Cardiac muscle cell (in vitro differentiated cells and primary cell): ENCODE data around the gene PPIL6. TPM values are rescaled to one million over a fixed set of nuclear protein-coding genes. Genes with fewer than 3 reads are reported as not detected.

Source experiments
- DNase-seq, 2 donors: peaks; one replicate each; pipeline versions ENCODE4 v3.0.0 to v3.0.0-alpha.2; 2010 to 2017; ENCODE audit warnings: low read depth in 1 of 2, low spot score in 1 of 2
- H3K27ac ChIP-seq: fragments of 200-600 bp; sonication (generic); 2 replicates; pipeline ENCODE4 v1.5.1; 2016
- H3K27me3 ChIP-seq: fragments of 200-600 bp; sonication (generic); 2 replicates; pipeline ENCODE4 v1.6.0; 2016; ENCODE audit warnings: control low read depth
- H3K36me3 ChIP-seq: fragments of 200-600 bp; sonication (generic); 2 replicates; pipeline ENCODE4 v1.5.1; 2016; ENCODE audit warnings: control low read depth
- H3K4me1 ChIP-seq: fragments of 200-600 bp; sonication (generic); 2 replicates; pipeline ENCODE4 v1.8.1; 2017; ENCODE audit warnings: low read depth, mild to moderate bottlenecking, mixed run types
- H3K4me3 ChIP-seq: fragments of 200-600 bp; sonication (generic); 2 replicates; pipeline ENCODE4 v1.5.1; 2016; ENCODE audit warnings: mild to moderate bottlenecking
- H3K9me3 ChIP-seq: fragments of 200-600 bp; sonication (generic); 2 replicates; pipeline ENCODE4 v1.5.1; 2017; ENCODE audit warnings: low read depth, mild to moderate bottlenecking, control low read depth
- CTCF ChIP-seq: IDR thresholded peaks from 2 replicates; pipeline ENCODE4 v1.5.1; 2012; ENCODE audit warnings: low read depth, mild to moderate bottlenecking, low read length
- polyA plus RNA-seq: library from polyadenylated mRNA; unstranded; fragments of >200 nt; fragmentation: Nextera tagmentation; extraction: Ambion mirVana; gene quantifications from 2 replicates; pipeline ENCODE4 v1.2.1, GENCODE V29; 2016
- total RNA-seq: library from RNA; depleted of rRNA; stranded (reverse); fragments of >200 nt; gene quantifications from 2 replicates; pipeline ENCODE4 v1.2.3, GENCODE V29; 2016

The PPIL6 gene
- total and polyA plus RNA-seq, 2 experiments from 2014 or later, result 7.3 to 8.7 TPM

- Histone ChIP-seq H3K27ac (no peak overlapping the region), H3K36me3 (peaks cover 17% of the 10 kb centered on the region), H3K9me3 (no peaks in the 10 kb centered on the region), H3K4me3 (no peak overlapping the region), H3K27me3 (no peaks in the 10 kb centered on the region), H3K4me1 (no peaks in the 10 kb centered on the region)
- DNase-seq, result no peak
- no peak for TF ChIP-seq CTCF
Observed at GRCh38 chr6:109472132-109472995, 31.9 kb upstream of the PPIL6 start.

- Histone ChIP-seq H3K4me1 (no peaks in the 10 kb centered on the region), H3K27ac (no peak overlapping the region), H3K9me3 (no peaks in the 10 kb centered on the region), H3K36me3 (peaks cover 23% of the 10 kb centered on the region), H3K27me3 (no peaks in the 10 kb centered on the region), H3K4me3 (no peak overlapping the region)
- no peak for DNase-seq
- no peak for TF ChIP-seq CTCF
Observed at GRCh38 chr6:109471105-109471810, 30.8 kb upstream of the PPIL6 start.

GRCh38 chr6:109469591-109470189 lies 29.3 kb upstream of the PPIL6 start:
- DNase-seq, result no peak
- H3K27ac ChIP-seq, result no peak overlapping the region
- H3K9me3 ChIP-seq, result no peaks in the 10 kb centered on the region
- H3K4me1 ChIP-seq, result peaks cover 4% of the 10 kb centered on the region
- H3K36me3 ChIP-seq, result peaks cover 21% of the 10 kb centered on the region
- no peak overlapping the region for H3K4me3 ChIP-seq
- TF ChIP-seq CTCF, result no peak
- H3K27me3 ChIP-seq, result no peaks in the 10 kb centered on the region

- H3K36me3 ChIP-seq, result peaks cover 21% of the 10 kb centered on the region
- no peaks in the 10 kb centered on the region for H3K9me3 ChIP-seq
- TF ChIP-seq CTCF, result no peak
- H3K4me1 ChIP-seq, result peaks cover 4% of the 10 kb centered on the region
- no peak for DNase-seq
- H3K27ac ChIP-seq, result no peak overlapping the region
- H3K4me3 ChIP-seq, result no peak overlapping the region
- H3K27me3 ChIP-seq, result no peaks in the 10 kb centered on the region
Observed at GRCh38 chr6:109467696-109468095, 27.3 kb upstream of the PPIL6 start.

GRCh38 chr6:109466212-109466923 lies 25.9 kb upstream of the PPIL6 start:
- Histone ChIP-seq H3K27ac (peak overlapping the region; percentile 48), H3K36me3 (peaks cover 21% of the 10 kb centered on the region), H3K4me3 (no peak overlapping the region), H3K4me1 (peaks cover 4% of the 10 kb centered on the region), H3K9me3 (no peaks in the 10 kb centered on the region), H3K27me3 (no peaks in the 10 kb centered on the region)
- peak in 1 of 2 donors; percentile 20 for DNase-seq
- no peak for TF ChIP-seq CTCF
